Stomach (tissue), 4 donors: ENCODE measurements around the gene DNER.

Source experiments
- CTCF ChIP-seq, 7 experiments: fragments of 450-650 bp in 4 of 7; fragments of 200-600 bp in 3 of 7; sonication (generic) in 3 of 7; IDR thresholded peaks; one replicate each; pipeline ENCODE4 v1.5.1; 2016 to 2019; ENCODE audit warnings: antibody characterized with exemption in 7 of 7, control low read depth in 2 of 7, mild to moderate bottlenecking in 1 of 7
- EP300 ChIP-seq: sonication (generic); formaldehyde crosslinking; IDR thresholded peaks from one replicate; pipeline ENCODE4 v1.6.1; 2017; ENCODE audit warnings: antibody characterized with exemption

GRCh38 chr2:229601936-229602335, 112.4 kb downstream of the DNER start:
- TF ChIP-seq CTCF (IDR thresholded peaks at IDR 0.05) (no peak), EP300 (no peak)
